Measurements from ENCODE around the gene PRDM15. TPM values are rescaled to one million over a fixed set of nuclear protein-coding genes. Genes with fewer than 3 reads are reported as not detected.

Gene PRDM15
- total RNA-seq, 1 experiment from 2014 or later = 11.2 TPM

DNA sequence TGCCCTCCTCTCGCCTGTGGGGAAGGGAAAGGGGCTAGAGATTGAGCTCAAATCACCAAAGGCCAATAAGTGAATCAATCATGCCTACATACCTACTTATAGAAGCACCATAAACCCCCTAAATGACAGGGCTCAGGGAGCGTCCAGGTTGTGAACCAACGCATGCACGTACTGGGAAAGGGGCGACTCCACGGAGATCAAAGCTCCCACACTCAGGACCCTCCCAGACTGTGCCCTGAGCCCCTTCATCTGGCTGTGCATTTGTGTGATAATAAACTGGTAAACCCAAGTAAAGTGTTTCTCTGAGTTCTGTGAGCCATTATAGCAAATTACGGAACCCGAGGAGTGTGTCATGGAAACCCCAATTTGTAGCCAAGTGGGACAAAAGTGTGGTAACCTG is 23.8 kb upstream of the PRDM15 start:
- H3K4me3 ChIP-seq (ENCODE audit: low read depth in 2 of 2, low read length in 2 of 2) = no peak overlapping the region
- no peaks in the 10 kb centered on the region for H3K4me1 ChIP-seq (ENCODE audit: control insufficient read depth, insufficient read depth, low read length)
- H3K27me3 ChIP-seq (ENCODE audit: control insufficient read depth, insufficient read depth, low read length) = no peaks in the 10 kb centered on the region
- in situ Hi-C loops (cut with HindIII; ENCODE audit: low pct_unique_long_range_greater_than_20kb, low sequenced_read_pairs) (no loop called here), intact Hi-C loops (cut with micrococcal nuclease; ENCODE audit: unreplicated experiment) (no loop called here)
- no peaks in the 10 kb centered on the region for H3K36me3 ChIP-seq (ENCODE audit: control insufficient read depth, insufficient read depth, low read length)
- no TSS peak for BruUV-seq (replicated peaks)
- TF ChIP-seq REST (IDR thresholded peaks at IDR 0.05; ENCODE audit: insufficient read depth in 1 of 2, low read depth in 2 of 2, low read length in 1 of 2) = no peak
- no peak for TF ChIP-seq SIN3A (IDR thresholded peaks at IDR 0.05; ENCODE audit: borderline replicate concordance, insufficient read depth, low read depth, low read length)
- no peak for TF ChIP-seq CTCF (IDR thresholded peaks at IDR 0.05)
- no peak for TF ChIP-seq TCF7L2 (IDR thresholded peaks at IDR 0.05; ENCODE audit: low read depth, low read length)
- TF ChIP-seq POLR2AphosphoS5 (IDR thresholded peaks at IDR 0.05; ENCODE audit: low read depth, low read length) = no peak
- DNase-seq (ENCODE audit: low read depth, low spot score) (no peak), ATAC-seq (no peak)
- no peak overlapping the region for H3K27ac ChIP-seq (ENCODE audit: low read length)
- ChIA-PET POLR2A (no interaction called here), CTCF (no interaction called here)
- no peaks in the 10 kb centered on the region for H3K9me3 ChIP-seq (ENCODE audit: control insufficient read depth, insufficient read depth, low read depth, low read length)

- TF ChIP-seq TCF7L2 (IDR thresholded peaks at IDR 0.05; ENCODE audit: low read depth, low read length) (no peak), SIN3A (IDR thresholded peaks at IDR 0.05; ENCODE audit: borderline replicate concordance, insufficient read depth, low read depth, low read length) (no peak), REST (IDR thresholded peaks at IDR 0.05; ENCODE audit: insufficient read depth in 1 of 2, low read depth in 2 of 2, low read length in 1 of 2) (no peak), CTCF (IDR thresholded peaks at IDR 0.05) (no peak), POLR2AphosphoS5 (IDR thresholded peaks at IDR 0.05; ENCODE audit: low read depth, low read length) (no peak)
- Histone ChIP-seq H3K4me1 (ENCODE audit: control insufficient read depth, insufficient read depth, low read length) (no peaks in the 10 kb centered on the region), H3K4me3 (ENCODE audit: low read depth in 2 of 2, low read length in 2 of 2) (no peak overlapping the region), H3K36me3 (ENCODE audit: control insufficient read depth, insufficient read depth, low read length) (no peaks in the 10 kb centered on the region), H3K27ac (ENCODE audit: low read length) (no peak overlapping the region), H3K27me3 (ENCODE audit: control insufficient read depth, insufficient read depth, low read length) (no peaks in the 10 kb centered on the region), H3K9me3 (ENCODE audit: control insufficient read depth, insufficient read depth, low read depth, low read length) (no peaks in the 10 kb centered on the region)
- DNase-seq (ENCODE audit: low read depth, low spot score) (no peak), ATAC-seq (no peak)
- intact Hi-C loops (cut with micrococcal nuclease; ENCODE audit: unreplicated experiment) (no loop called here), in situ Hi-C loops (cut with HindIII; ENCODE audit: low pct_unique_long_range_greater_than_20kb, low sequenced_read_pairs) (no loop called here)
- ChIA-PET POLR2A (no interaction called here), CTCF (no interaction called here)
- BruUV-seq (replicated peaks) = no TSS peak
These were observed 22.6 kb upstream of the PRDM15 start for GRCh38 chr21:41901782-41902181.
